ENCODE data around the gene ANKFN1.
A peak's percentile ranks its signal among the peaks of the same experiment; 100 is the strongest.

Gene ANKFN1

GRCh38 chr17:56322991-56323390 lies 169.7 kb downstream of the ANKFN1 start:
- Histone ChIP-seq H3K27ac (ENCODE audit: insufficient read depth in 1 of 2, low read depth in 1 of 2, low read length in 2 of 2, poor library complexity in 1 of 2, severe bottlenecking in 2 of 2) (no peak overlapping the region), H3K27me3 (replicated peaks in 2 of 5; ENCODE audit: control insufficient read depth in 4 of 5, insufficient read depth in 5 of 5, low read length in 4 of 5) (no peaks in the 10 kb centered on the region), H3K36me3 (ENCODE audit: control insufficient read depth in 4 of 4, insufficient read depth in 4 of 4, low read length in 3 of 4) (no peaks in the 10 kb centered on the region), H3K4me1 (ENCODE audit: control extremely low read depth in 1 of 4, control insufficient read depth in 4 of 4, insufficient read depth in 4 of 4, low read length in 3 of 4) (peaks cover 0 to 4% (median 1%) of the 10 kb centered on the region in 4 experiments), H3K4me3 (ENCODE audit: control insufficient read depth in 1 of 7, extremely low read depth in 1 of 7, insufficient read depth in 4 of 7, low read depth in 2 of 7, low read length in 6 of 7) (no peak overlapping the region), H3K9me3 (ENCODE audit: control extremely low read depth in 1 of 5, control insufficient read depth in 4 of 5, insufficient read depth in 2 of 5, low read depth in 1 of 5, low read length in 4 of 5) (no peaks in the 10 kb centered on the region)
- ChIA-PET CTCF (interaction anchor here (2.3 kb wide), 1 partner anchor 196 kb away, joined by 10 read pairs; no protein-coding TSS in a partner anchor), POLR2A (no interaction called here)
- DNase-seq = no peak
- WGBS (ENCODE audit: insufficient coverage) = no CpG with 5 or more reads among the region's 2 CpGs

- CTCF ChIA-PET = interaction anchor here (0.8 to 1.7 kb wide), 3 partner anchors 160 to 204 kb away, joined by 3 to 5 read pairs (median 3); no protein-coding TSS in a partner anchor
- 100% methylated on average over 2 of the region's 3 CpGs for WGBS (ENCODE audit: insufficient coverage)
These were observed 171.4 kb downstream of the ANKFN1 start for GRCh38 chr17:56324676-56325075.

GRCh38 chr17:56325313-56326000 lies 172.2 kb downstream of the ANKFN1 start:
- POLR2A ChIA-PET = no interaction called here
- Histone ChIP-seq H3K4me3 (ENCODE audit: control insufficient read depth in 1 of 7, extremely low read depth in 1 of 7, insufficient read depth in 4 of 7, low read depth in 2 of 7, low read length in 6 of 7) (no peak overlapping the region), H3K4me1 (ENCODE audit: control extremely low read depth in 1 of 4, control insufficient read depth in 4 of 4, insufficient read depth in 4 of 4, low read length in 3 of 4) (peaks cover 0 to 4% (median 0%) of the 10 kb centered on the region in 4 experiments), H3K36me3 (ENCODE audit: control insufficient read depth in 4 of 4, insufficient read depth in 4 of 4, low read length in 3 of 4) (no peaks in the 10 kb centered on the region), H3K27ac (ENCODE audit: insufficient read depth in 1 of 2, low read depth in 1 of 2, low read length in 2 of 2, poor library complexity in 1 of 2, severe bottlenecking in 2 of 2) (no peak overlapping the region), H3K9me3 (ENCODE audit: control extremely low read depth in 1 of 5, control insufficient read depth in 4 of 5, insufficient read depth in 2 of 5, low read depth in 1 of 5, low read length in 4 of 5) (no peaks in the 10 kb centered on the region), H3K27me3 (replicated peaks in 2 of 5; ENCODE audit: control insufficient read depth in 4 of 5, insufficient read depth in 5 of 5, low read length in 4 of 5) (no peaks in the 10 kb centered on the region)
- no peak for DNase-seq
- CTCF ChIA-PET = interaction anchor here (1.7 kb wide), 1 partner anchor 199 kb away, joined by 5 read pairs; no protein-coding TSS in a partner anchor
- WGBS (ENCODE audit: insufficient coverage) = 93% methylated on average over 12 of the region's 13 CpGs

More at GRCh38 chr17:56324676-56325075, 171.4 kb downstream of the ANKFN1 start:
- POLR2A ChIA-PET = no interaction called here
- DNase-seq = no peak
- H3K4me1 ChIP-seq (ENCODE audit: control extremely low read depth in 1 of 4, control insufficient read depth in 4 of 4, insufficient read depth in 4 of 4, low read length in 3 of 4) = peaks cover 0 to 4% (median 0%) of the 10 kb centered on the region in 4 experiments
- no peak overlapping the region for H3K27ac ChIP-seq (ENCODE audit: insufficient read depth in 1 of 2, low read depth in 1 of 2, low read length in 2 of 2, poor library complexity in 1 of 2, severe bottlenecking in 2 of 2)
- no peaks in the 10 kb centered on the region for H3K36me3 ChIP-seq (ENCODE audit: control insufficient read depth in 4 of 4, insufficient read depth in 4 of 4, low read length in 3 of 4)
- no peaks in the 10 kb centered on the region for H3K27me3 ChIP-seq (replicated peaks in 2 of 5; ENCODE audit: control insufficient read depth in 4 of 5, insufficient read depth in 5 of 5, low read length in 4 of 5)
- no peaks in the 10 kb centered on the region for H3K9me3 ChIP-seq (ENCODE audit: control extremely low read depth in 1 of 5, control insufficient read depth in 4 of 5, insufficient read depth in 2 of 5, low read depth in 1 of 5, low read length in 4 of 5)
- no peak overlapping the region for H3K4me3 ChIP-seq (ENCODE audit: control insufficient read depth in 1 of 7, extremely low read depth in 1 of 7, insufficient read depth in 4 of 7, low read depth in 2 of 7, low read length in 6 of 7)

- DNase-seq = peak in 1 of 3 donors; percentile 12
- H3K27ac ChIP-seq (ENCODE audit: insufficient read depth in 1 of 2, low read depth in 1 of 2, low read length in 2 of 2, poor library complexity in 1 of 2, severe bottlenecking in 2 of 2) = no peak overlapping the region
- H3K4me3 ChIP-seq (ENCODE audit: control insufficient read depth in 1 of 7, extremely low read depth in 1 of 7, insufficient read depth in 4 of 7, low read depth in 2 of 7, low read length in 6 of 7) = no peak overlapping the region
- WGBS (ENCODE audit: insufficient coverage) = 70% methylated on average over 2 of the region's 5 CpGs
- H3K36me3 ChIP-seq (ENCODE audit: control insufficient read depth in 4 of 4, insufficient read depth in 4 of 4, low read length in 3 of 4) = no peaks in the 10 kb centered on the region
- POLR2A ChIA-PET = no interaction called here
- H3K27me3 ChIP-seq (replicated peaks in 2 of 5; ENCODE audit: control insufficient read depth in 4 of 5, insufficient read depth in 5 of 5, low read length in 4 of 5) = no peaks in the 10 kb centered on the region
- CTCF ChIA-PET = interaction anchor here (1.7 kb wide), 1 partner anchor 199 kb away, joined by 5 read pairs; no protein-coding TSS in a partner anchor
- peaks cover 0 to 4% (median 0%) of the 10 kb centered on the region in 4 experiments for H3K4me1 ChIP-seq (ENCODE audit: control extremely low read depth in 1 of 4, control insufficient read depth in 4 of 4, insufficient read depth in 4 of 4, low read length in 3 of 4)
- H3K9me3 ChIP-seq (ENCODE audit: control extremely low read depth in 1 of 5, control insufficient read depth in 4 of 5, insufficient read depth in 2 of 5, low read depth in 1 of 5, low read length in 4 of 5) = no peaks in the 10 kb centered on the region
These were observed 172.7 kb downstream of the ANKFN1 start for GRCh38 chr17:56326001-56326359.

GRCh38 chr17:56347639-56348038 lies 194.4 kb downstream of the ANKFN1 start:
- no peaks in the 10 kb centered on the region for H3K27me3 ChIP-seq (replicated peaks in 2 of 5; ENCODE audit: control insufficient read depth in 4 of 5, insufficient read depth in 5 of 5, low read length in 4 of 5)
- H3K36me3 ChIP-seq (ENCODE audit: control insufficient read depth in 4 of 4, insufficient read depth in 4 of 4, low read length in 3 of 4) = no peaks in the 10 kb centered on the region
- H3K4me1 ChIP-seq (ENCODE audit: control extremely low read depth in 1 of 4, control insufficient read depth in 4 of 4, insufficient read depth in 4 of 4, low read length in 3 of 4) = no peaks in the 10 kb centered on the region
- peaks cover 0 to 8% (median 4%) of the 10 kb centered on the region in 5 experiments for H3K9me3 ChIP-seq (ENCODE audit: control extremely low read depth in 1 of 5, control insufficient read depth in 4 of 5, insufficient read depth in 2 of 5, low read depth in 1 of 5, low read length in 4 of 5)
- H3K27ac ChIP-seq (ENCODE audit: insufficient read depth in 1 of 2, low read depth in 1 of 2, low read length in 2 of 2, poor library complexity in 1 of 2, severe bottlenecking in 2 of 2) = no peak overlapping the region
- CTCF ChIA-PET = no interaction called here
- no peak overlapping the region for H3K4me3 ChIP-seq (ENCODE audit: control insufficient read depth in 1 of 7, extremely low read depth in 1 of 7, insufficient read depth in 4 of 7, low read depth in 2 of 7, low read length in 6 of 7)
- POLR2A ChIA-PET = no interaction called here
- 100% methylated on average over 1 of the region's 1 CpG for WGBS (ENCODE audit: insufficient coverage)
- DNase-seq = no peak

GRCh38 chr17:56350592-56350991 lies 197.3 kb downstream of the ANKFN1 start:
- Histone ChIP-seq H3K9me3 (ENCODE audit: control extremely low read depth in 1 of 5, control insufficient read depth in 4 of 5, insufficient read depth in 2 of 5, low read depth in 1 of 5, low read length in 4 of 5) (peaks cover 0 to 7% (median 2%) of the 10 kb centered on the region in 5 experiments), H3K4me1 (ENCODE audit: control extremely low read depth in 1 of 4, control insufficient read depth in 4 of 4, insufficient read depth in 4 of 4, low read length in 3 of 4) (no peaks in the 10 kb centered on the region), H3K36me3 (ENCODE audit: control insufficient read depth in 4 of 4, insufficient read depth in 4 of 4, low read length in 3 of 4) (no peaks in the 10 kb centered on the region), H3K27ac (ENCODE audit: insufficient read depth in 1 of 2, low read depth in 1 of 2, low read length in 2 of 2, poor library complexity in 1 of 2, severe bottlenecking in 2 of 2) (no peak overlapping the region), H3K4me3 (ENCODE audit: control insufficient read depth in 1 of 7, extremely low read depth in 1 of 7, insufficient read depth in 4 of 7, low read depth in 2 of 7, low read length in 6 of 7) (peak overlapping the region in 1 of 7 experiments; percentile 11), H3K27me3 (replicated peaks in 2 of 5; ENCODE audit: control insufficient read depth in 4 of 5, insufficient read depth in 5 of 5, low read length in 4 of 5) (no peaks in the 10 kb centered on the region)
- 79% methylated on average over 6 of the region's 8 CpGs for WGBS (ENCODE audit: insufficient coverage)
- CTCF ChIA-PET = no interaction called here
- DNase-seq = peak in 1 of 3 donors; percentile 3
- POLR2A ChIA-PET = no interaction called here

- Histone ChIP-seq H3K27ac (ENCODE audit: insufficient read depth in 1 of 2, low read depth in 1 of 2, low read length in 2 of 2, poor library complexity in 1 of 2, severe bottlenecking in 2 of 2) (no peak overlapping the region), H3K4me1 (ENCODE audit: control extremely low read depth in 1 of 4, control insufficient read depth in 4 of 4, insufficient read depth in 4 of 4, low read length in 3 of 4) (no peaks in the 10 kb centered on the region), H3K4me3 (ENCODE audit: control insufficient read depth in 1 of 7, extremely low read depth in 1 of 7, insufficient read depth in 4 of 7, low read depth in 2 of 7, low read length in 6 of 7) (no peak overlapping the region), H3K36me3 (ENCODE audit: control insufficient read depth in 4 of 4, insufficient read depth in 4 of 4, low read length in 3 of 4) (no peaks in the 10 kb centered on the region), H3K27me3 (replicated peaks in 2 of 5; ENCODE audit: control insufficient read depth in 4 of 5, insufficient read depth in 5 of 5, low read length in 4 of 5) (no peaks in the 10 kb centered on the region), H3K9me3 (ENCODE audit: control extremely low read depth in 1 of 5, control insufficient read depth in 4 of 5, insufficient read depth in 2 of 5, low read depth in 1 of 5, low read length in 4 of 5) (peaks cover 0 to 2% (median 0%) of the 10 kb centered on the region in 5 experiments)
- POLR2A ChIA-PET = no interaction called here
- no peak for DNase-seq
- CTCF ChIA-PET = no interaction called here
- 97% methylated on average over 3 of the region's 5 CpGs for WGBS (ENCODE audit: insufficient coverage)
These were observed 198.4 kb downstream of the ANKFN1 start for GRCh38 chr17:56351675-56352074.
